Nucleus accumbens (tissue), 56 donors: ENCODE data around the gene AMN1.
A peak's percentile ranks its signal among the peaks of the same experiment; 100 is the strongest.
"Not testable (repeated sequence)": the region's sequence is repeated elsewhere in the genome, so short reads cannot be mapped to it uniquely, and the experiment has no call there.

Experiments used
- DNase-seq, 56 donors: peaks; one replicate each; lab custom pipeline; 2025; lab: John Stamatoyannopoulos, UW

AMN1 gene

DNA sequence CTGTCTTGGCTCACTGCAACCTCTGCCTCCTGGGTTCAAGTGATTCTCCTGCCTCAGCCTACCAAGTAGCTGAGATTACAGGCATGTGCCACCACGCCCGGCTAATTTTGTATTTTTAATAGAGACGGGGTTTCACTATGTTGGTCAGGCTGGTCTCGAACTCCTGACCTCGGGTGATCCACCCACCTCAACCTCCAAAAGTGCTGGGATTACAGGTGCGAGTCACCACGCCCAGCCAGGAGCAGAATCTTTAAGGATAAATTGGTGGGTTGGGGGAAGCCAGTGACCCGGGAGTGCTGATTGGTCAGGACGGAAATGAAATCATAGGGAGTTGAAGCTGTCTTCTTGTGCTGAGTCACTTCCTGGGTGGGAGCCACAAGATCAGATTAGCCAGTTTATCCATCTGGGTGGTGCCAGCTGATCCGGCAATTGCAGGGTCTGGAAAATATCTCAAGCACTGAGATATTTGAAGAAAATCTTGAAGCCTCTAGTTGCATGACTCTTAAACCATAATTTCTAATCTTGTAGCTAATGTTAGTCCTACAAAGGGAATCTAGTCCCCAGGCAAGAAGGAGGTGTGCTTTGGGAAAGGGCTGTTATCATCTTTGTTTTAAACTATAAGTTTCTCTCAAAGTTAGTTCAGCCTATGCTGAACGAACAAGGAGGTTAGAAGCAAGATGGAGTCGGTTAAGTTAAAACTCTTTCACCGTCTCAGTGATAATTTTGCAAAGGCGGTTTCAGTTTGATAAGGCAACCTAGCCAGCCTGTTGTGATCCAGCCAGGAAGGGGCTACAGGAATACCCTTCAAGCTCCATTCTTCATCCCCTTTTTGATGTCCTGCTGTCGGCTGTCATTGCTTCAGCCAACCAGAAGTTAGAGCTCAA is 5.0 kb upstream of the AMN1 start:
- DNase-seq, result not testable (repeated sequence)

DNA sequence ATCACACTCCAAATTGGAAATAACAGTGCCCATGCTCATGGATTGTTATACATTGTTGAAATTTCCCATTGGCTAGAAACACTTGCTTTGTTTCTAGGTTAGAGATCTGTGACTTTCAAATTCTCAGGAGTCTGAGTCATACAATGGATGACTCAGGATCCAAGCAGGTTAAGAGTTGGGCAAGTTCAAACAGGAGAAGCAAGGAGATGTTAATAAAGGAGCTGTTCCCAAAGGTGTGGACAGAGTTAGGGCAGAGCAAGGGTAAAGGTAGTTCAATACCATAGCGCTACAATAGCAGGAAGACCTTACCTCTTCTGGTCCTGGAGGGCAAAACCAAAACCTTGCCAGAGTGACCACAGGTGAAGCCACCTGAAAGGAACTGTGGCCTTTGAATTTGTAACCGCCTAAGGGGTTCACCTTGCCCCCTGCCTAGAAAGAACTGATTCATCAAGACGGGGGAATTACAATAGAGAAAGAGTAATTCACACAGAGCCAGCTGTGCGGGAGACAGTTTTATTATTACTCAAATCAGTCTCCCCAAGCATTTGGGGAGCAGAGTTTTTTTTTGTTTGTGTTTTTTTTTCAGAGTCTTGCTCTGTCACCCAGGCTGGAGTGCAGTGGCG is 4.2 kb upstream of the AMN1 start:
- DNase-seq, result peak in 1 of 56 donors; percentile 17

DNA sequence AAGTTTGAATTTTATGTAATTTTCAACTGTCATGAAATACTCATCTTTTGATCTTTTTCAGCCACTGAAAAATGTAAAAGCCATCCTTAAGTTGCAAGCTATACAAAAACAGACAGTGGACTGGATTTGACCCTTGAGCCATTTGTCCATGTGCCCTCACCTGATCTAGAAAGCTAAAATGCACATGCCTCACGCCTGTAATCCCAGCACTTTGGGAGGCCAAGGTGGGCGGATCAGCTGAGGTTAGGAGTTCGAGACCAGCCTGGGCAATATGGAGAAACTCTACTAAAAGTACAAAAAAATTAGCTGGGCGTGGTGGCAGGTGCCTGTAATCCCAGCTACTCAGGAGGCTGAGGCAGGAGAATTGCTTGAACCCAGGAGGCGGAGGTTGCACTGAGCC is 2.4 kb upstream of the AMN1 start:
- not testable (repeated sequence) for DNase-seq

DNA sequence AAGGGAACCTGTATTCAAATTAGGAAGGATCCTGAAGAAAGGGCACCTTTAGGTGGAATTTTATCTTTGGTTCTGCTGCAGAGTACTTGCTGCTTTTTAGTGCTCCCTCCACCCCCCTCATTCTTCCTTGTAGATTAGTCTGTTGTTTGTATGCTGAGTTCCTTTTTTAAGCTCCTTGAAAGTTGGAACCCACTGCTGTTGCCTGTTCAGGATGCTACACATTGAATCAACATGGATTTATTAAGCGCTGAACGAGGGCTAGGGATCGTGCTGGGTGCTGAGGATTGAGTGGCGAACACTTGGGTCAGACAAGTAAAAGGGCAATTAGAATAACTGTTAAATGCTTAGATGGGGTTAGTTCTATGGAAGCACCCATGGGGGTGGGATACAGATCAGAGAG is 884 bp upstream of the AMN1 start:
- DNase-seq, result no peak

DNA sequence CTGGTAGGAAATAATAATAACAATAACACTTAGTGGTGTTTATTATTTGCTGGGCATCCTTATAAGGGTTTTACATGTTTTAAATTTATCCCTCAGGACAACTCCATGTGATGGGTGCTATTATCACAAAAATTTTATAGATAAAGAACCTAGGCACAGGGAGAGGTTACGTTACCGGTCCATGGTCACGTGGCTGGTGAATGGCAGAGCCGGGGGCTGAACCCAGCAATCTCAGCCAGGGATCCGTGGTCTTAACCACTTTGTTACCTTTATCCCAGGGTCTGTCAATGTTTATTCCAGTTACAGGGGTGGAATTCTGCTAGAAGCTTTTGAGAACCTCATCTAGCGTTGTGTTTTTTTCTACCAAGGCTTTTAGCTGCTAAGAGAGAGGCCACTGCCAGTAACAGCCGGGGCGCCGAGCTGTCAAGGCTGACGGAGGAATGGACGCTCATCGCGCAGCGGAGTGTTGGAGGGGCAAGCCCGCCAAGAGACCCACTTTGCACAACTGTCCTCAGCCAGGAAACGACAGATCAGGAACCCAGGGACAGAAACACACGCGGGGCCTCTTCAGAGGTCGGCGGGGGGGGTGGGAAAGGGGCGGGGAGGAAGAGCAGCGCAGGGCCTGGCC is 418 bp downstream of the AMN1 start:
- peak in 30 of 56 donors; percentile 10 to 83 (median 56) for DNase-seq

DNA sequence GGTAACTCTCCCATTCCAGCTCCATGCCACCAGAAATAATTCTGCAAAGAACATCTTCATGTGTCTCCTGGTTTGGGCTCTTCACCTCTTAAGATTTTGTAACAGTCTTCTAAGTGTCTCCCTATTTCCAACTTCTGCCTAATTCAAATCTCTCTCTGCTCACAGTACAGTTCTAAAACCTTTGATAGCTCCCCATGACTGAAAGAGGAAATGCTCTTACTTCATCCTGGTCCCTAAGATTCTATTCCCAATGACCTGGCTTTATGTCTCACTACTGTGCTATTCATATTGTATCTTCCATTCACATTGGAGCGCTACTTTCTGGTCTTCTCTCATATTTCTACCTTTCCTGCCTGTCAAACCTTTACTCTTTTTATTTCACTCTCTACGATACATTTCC is 1.6 kb downstream of the AMN1 start:
- DNase-seq, result no peak

DNA sequence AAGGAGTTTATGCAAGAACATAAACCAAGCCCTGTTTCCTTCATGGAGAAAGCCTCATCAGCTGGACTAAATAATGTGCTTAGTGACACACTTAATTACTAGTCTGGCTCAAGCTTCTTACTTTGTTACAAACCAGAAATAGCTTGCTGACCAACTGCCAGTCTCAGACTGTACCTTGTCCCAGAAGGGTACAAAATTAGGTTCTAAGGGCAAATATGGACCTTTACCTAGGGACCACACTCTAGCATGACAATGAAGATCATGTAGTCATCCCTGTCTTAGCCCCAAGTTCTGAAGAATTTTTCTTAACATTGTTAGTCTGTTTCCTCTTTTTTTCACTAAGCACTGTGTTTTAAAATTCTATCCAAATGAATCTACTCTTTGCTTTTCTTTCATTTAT is 2.2 kb downstream of the AMN1 start:
- DNase-seq, result no peak

DNA sequence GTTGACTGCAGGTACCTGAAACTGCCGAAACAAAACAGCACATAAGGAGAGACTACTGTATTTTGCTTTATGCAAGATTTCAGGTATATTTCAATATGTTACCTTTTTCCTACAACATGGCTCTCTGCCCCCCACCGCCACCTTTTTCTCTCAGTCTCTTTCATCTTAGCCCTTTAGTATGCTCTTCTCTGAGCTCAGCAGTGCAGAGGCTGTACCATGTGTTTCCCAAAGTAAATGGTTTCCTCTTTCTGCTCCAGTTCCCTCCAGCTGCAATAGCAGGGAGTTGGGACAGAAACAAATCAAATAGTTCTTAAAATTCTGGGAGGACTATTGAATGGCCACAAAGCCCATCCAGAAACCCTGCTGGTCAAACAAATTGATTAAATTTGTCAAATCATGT is 4.3 kb downstream of the AMN1 start:
- DNase-seq, result no peak

DNA sequence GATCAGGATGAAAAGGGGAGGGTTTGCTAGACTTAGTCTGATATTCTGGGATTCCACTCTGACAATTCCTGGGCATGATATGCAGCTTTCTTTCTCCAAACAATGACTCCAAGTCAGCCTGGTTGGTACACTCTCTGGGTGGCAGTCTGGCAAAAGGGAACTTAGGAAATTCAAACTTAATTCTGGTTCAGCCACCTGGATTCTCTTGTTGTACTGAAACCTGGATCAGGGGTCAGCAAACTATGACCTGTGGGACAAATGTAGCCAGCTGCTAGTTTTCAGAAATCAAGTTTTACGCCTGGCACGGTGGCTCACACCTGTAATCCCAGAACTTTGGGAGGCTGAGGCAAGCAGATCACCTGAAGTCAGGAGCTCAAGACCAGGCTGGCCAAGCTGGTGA is 6.2 kb downstream of the AMN1 start:
- no peak for DNase-seq

DNA sequence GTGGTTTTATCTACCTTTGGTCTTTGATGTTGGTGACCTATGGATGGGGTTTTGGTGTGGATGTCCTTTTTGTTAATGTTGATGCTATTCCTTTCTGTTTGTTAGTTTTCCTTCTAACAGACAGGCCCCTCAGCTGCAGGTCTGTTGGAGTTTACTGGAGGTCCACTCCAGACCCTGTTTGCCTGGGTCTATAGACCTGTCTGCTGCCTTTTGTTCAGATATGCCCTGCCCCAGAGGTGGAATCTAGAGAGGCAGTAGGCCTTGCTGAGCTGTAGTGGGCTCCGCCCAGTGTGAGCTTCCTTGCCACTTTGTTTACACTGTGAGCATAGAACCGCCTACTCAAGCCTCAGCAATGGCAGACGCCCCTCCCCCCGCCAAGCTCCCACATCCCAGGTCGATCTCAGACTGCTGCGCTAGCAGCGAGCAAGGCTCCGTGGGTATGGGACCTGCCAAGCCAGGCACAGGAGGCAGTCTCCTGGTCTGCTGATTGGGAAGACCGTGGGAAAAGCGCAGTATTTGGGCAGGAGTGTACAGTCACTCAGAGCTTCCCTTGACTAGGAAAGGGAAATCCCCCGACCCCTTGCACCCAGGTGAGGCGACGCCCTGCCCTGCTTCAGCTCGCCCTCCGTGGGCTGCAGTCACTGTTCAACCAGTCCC is 10.2 kb downstream of the AMN1 start:
- DNase-seq, result not testable (repeated sequence)

DNA sequence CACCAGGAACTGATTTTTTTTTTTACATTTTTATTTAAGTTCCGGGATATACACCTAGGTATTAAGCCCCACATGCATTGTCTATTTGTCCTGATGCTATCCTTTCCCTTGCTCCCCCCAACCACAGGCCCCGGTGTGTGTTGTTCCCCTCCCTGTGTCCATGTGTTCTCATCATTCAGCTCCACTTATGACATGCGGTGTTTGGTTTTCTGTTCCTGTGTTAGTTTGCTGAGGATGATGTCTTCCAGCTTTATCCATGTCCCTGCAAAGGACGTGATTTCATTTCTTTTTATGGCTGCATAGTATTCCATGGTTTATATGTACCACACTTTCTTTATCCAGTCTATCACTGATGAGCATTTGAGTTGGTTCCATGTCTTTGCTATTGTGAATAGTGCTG is 11.8 kb downstream of the AMN1 start:
- not testable (repeated sequence) for DNase-seq

DNA sequence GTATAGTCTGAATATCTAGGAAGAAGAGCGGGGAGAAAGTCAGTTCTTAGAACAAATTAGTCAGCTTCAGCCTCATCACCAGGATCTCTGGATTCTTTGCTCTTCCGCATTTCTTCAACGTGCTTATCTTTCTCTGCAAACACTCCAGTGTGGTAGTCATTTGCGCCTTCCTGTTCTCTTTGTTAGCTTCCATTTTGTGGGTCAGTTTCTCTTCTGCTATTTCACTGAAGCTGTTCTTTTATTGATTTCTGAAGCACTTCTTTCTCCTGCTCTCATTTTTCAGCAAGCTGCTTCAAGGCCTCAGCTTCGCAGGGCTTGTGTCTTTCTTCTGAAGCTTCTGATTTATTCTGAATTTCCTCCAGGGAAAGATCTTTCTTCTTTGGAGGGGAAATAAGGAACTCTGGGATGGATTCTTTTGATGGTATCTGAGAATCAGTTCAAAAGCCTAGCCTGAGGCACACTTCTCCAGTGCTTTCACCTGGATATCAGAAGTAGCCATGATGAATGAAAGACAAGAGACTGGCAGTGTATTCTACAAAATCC is 13.5 kb downstream of the AMN1 start:
- no peak for DNase-seq

DNA sequence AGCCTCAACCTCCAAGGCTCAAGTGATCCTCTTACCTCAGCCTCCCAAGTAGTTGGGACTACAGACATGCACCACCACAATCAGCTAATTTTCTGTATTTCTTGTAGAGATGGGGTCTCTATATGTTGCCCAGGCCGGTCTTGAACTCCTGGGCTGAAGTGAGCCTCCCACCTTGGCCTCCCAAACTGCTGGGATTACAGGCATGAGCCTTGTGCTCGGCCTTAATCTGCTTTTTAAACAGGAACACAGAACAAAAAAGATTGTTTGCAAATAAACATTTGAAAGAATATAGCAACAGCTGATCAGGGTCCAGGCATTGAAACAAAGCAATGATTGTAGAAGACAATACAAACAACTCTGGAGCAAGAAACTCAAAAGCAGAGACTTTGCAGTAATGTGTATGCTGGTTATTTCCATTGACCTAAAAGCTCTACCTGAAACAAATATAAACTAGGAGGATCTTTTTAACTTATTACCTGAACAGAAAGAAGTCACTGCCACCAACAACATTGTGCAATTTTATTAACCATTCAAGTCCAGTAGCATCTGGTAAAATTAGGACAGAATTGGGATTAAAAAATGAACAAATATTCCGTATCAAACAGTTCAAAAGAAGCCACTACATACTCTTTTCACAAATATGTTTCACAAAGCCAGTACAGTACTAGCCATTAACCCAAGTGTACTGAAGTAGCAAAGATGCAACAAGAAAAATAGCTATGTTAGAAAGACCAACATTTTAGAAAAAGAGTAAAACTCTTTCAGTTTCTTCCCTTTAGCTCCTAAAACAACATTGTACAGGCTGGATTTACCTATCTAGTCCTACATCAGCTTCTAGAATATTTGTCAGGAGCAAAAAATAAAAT is 14.2 kb downstream of the AMN1 start:
- no peak for DNase-seq

DNA sequence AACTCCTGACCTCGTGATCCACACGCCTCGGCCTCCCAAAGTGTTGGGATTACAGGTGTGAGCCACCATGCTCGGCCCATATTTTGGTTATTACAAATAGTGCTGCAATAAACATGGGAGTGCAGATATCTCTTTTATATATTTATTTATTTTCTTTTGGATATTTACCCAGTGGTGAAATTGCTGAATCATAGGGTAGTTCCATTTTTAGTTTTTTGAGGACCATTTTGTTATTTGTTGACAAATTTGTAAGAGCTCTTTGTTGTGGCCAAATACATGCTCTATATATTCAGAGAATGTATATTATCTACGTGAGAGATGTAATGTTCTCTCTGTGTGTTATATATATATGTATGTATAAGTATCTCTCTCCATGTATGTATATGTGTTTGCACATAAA is 15.9 kb downstream of the AMN1 start:
- DNase-seq, result no peak

DNA sequence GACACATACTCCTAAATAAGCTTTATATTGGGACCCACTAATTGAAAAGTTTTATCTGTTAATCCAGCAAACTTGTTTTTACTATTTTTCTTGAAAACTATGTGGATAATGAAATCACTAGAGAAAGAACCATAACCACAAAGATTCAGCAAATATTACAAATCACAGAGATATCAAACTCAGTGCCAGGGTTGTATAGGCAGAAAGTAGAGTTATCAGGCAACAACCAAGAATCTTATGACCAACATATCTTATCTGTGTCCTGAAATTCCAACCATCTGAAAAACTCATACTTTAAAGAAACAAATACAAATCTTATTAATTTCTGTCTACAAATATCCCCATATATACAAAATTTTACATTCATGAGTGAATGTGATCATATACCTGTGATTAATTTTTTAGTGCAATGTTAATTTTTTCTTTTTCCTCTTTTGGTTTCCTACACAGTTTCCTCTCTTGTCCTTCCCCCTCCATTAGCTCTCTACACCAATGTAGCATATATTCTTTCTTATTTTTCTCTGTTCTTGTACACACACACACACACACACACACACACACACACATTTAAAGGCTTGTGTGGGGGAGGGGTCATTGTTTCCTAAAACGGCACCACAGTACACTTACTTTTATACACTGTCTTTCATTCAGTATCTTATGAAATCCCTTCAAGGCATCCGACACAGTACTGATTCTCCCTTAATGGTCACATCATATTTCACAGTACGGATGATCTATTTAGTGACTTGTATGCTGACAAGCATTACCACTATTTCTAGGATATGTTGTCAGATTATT is 18.6 kb downstream of the AMN1 start:
- no peak for DNase-seq

DNA sequence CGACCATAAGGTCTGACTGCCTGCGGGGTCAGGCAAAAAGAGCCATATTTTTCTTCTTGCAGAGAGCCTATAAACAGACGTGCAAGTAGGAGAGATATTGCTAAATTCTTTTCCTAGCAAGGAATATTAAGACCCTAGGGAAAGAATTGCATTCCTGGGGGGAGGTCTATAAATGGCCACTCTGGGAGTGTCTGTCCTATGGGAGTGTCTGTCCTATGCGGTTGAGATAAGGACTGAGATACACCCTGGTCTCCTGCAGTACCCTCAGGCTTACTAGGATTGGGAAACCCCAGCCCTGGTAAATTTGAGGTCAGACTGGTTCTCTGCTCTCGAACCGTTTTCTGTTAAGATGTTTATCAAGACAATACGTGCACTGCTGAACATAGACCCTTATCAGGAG is 20.7 kb downstream of the AMN1 start:
- not testable (repeated sequence) for DNase-seq

DNA sequence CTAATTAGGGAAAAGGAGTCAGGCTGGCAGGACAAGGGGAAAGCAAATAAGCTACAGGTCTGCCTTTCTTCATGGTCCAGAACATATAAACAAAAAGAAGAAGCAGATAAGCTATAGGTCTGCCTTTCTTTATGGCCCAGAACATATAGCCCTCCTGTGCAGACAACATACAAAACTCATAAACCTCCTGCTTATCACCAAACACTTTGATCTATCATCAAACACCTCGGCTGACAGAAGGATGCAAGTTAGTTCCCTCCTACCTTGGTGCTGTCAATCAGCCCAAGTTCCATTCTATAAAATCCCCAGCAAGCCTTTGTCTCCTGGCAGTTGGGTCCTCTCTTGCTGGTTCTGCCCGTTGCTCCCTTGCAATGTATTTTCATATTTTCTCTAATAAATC is 23.2 kb downstream of the AMN1 start:
- DNase-seq, result no peak

DNA sequence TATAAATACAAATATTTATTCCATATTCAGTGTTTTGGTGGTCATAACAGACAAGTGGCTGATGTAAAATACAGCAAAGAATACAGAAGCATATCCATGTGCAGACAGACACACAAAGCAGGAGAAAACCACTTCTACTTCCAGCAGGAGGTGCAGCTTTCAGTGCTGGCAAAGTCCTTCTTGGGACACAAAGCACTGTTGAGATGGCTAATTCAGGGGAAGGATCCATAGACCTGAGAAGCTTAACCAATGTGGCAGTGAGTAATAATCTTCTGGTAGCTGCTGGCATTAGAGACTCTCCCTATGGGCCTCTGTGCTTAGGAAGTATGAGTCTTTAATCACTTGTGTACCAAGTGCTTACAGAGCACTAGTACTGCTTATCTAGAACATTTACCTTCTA is 26.8 kb downstream of the AMN1 start:
- no peak for DNase-seq

DNA sequence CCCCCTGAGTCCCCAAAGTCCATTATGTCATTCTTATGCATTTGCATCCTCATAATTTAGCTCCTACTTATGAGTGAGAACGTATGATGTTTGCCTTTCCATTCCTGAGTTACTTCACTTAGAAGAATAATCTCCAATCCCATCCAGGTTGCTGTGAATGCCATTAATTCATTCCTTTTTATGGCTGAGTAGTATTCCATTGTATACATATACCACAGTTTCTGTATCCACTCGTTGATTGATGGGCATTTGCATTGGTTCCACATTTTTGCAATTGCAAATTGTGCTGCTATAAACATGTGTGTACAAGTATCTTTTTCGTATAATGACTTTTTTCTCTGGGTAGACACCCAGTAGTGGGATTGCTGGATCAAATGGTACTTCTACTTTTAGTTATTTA is 38.9 kb downstream of the AMN1 start:
- DNase-seq, result not testable (repeated sequence)
